AG04449 (cell line): ENCODE data around the gene RPS14.
"Not testable (repeated sequence)": the region's sequence is repeated elsewhere in the genome, so short reads cannot be mapped to it uniquely, and the experiment has no call there.

Source experiments
- CTCF ChIA-PET: fragments of 350-600 bp; formaldehyde crosslinking; extraction: SDS; loops from one replicate; lab custom pipeline; 2021; ENCODE audit warnings: antibody characterized with exemption; lab: Yijun Ruan, JAX
- POLR2A ChIA-PET: fragments of 400-600, 350-600 bp; formaldehyde crosslinking; extraction: SDS; loops from one replicate; lab custom pipeline; 2020; ENCODE audit warnings: antibody characterized with exemption, inconsistent platforms; lab: Yijun Ruan, JAX
- DNase-seq: peaks from one replicate; pipeline ENCODE4 v3.0.0-alpha.2; 2010; ENCODE audit warnings: low read depth, low spot score
- H3K4me3 ChIP-seq: 2 replicates; pipeline ENCODE4 v1.5.1; 2011; ENCODE audit warnings: low read depth, mild to moderate bottlenecking, control low read depth, low read length
- TF ChIP-seq, protein P1 (sequence below): IDR thresholded peaks from one replicate; pipeline ENCODE4 v1.5.1; 2011; ENCODE audit warnings: mild to moderate bottlenecking, moderate library complexity, low read length, control low read depth, inconsistent platforms; ENCODE audit not compliant: insufficient read depth; ENCODE audit errors: missing control alignments

The RPS14 gene

GRCh38 chr5:150454492-150455229 lies 5.1 kb upstream of the RPS14 start:
- no peak for DNase-seq
- H3K4me3 ChIP-seq: no peak overlapping the region
- ChIA-PET POLR2A (no interaction called here), CTCF (interaction anchor here (2.9 to 7.8 kb wide), 3 partner anchors 71 to 104 kb away, joined by 14 to 157 read pairs (median 124); no protein-coding TSS in a partner anchor)
- TF ChIP-seq, protein P1, sequence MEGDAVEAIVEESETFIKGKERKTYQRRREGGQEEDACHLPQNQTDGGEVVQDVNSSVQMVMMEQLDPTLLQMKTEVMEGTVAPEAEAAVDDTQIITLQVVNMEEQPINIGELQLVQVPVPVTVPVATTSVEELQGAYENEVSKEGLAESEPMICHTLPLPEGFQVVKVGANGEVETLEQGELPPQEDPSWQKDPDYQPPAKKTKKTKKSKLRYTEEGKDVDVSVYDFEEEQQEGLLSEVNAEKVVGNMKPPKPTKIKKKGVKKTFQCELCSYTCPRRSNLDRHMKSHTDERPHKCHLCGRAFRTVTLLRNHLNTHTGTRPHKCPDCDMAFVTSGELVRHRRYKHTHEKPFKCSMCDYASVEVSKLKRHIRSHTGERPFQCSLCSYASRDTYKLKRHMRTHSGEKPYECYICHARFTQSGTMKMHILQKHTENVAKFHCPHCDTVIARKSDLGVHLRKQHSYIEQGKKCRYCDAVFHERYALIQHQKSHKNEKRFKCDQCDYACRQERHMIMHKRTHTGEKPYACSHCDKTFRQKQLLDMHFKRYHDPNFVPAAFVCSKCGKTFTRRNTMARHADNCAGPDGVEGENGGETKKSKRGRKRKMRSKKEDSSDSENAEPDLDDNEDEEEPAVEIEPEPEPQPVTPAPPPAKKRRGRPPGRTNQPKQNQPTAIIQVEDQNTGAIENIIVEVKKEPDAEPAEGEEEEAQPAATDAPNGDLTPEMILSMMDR: no peak

GRCh38 chr5:150454027-150454426 lies 4.5 kb upstream of the RPS14 start:
- H3K4me3 ChIP-seq, DNase-seq, POLR2A ChIA-PET: not testable (repeated sequence)
- CTCF ChIA-PET: interaction anchor here (1.2 kb wide), 1 partner anchor 94 kb away, joined by 3 read pairs; no protein-coding TSS in a partner anchor

- POLR2A ChIA-PET: no interaction called here
- CTCF ChIA-PET: interaction anchor here (0.8 to 5.1 kb wide), 5 partner anchors 11 to 248 kb away, joined by 3 to 40 read pairs (median 3); partner anchors contain the start of gene RBM22
Measured at GRCh38 chr5:150452914-150453313, 3.4 kb upstream of the RPS14 start.

DNA sequence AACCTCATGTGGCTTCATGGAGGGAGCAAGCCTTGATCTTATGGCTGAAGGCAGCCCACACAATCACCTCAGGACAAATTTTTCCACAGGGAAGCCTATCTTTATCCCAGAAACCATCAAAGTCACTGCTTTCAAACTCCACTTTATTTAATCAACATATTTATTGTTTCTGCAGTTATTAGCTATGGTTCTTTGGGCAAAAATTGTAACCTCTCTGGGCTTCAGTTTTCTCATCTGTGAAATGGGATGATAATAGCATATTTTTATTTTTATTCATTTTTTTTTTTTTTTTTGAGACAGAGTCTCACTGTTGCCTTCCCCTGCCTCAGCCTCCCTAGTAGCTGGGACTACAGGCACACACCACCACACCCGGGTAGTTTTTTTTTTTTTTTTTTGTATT lies 2.1 kb upstream of the RPS14 start:
- H3K4me3 ChIP-seq: no peak overlapping the region
- ChIA-PET POLR2A (no interaction called here), CTCF (interaction anchor here (0.9 to 5.1 kb wide), 7 partner anchors 9 to 109 kb away, joined by 3 to 40 read pairs (median 15); no protein-coding TSS in a partner anchor)
- no peak for DNase-seq
- TF ChIP-seq, protein P1: no peak

More at GRCh38 chr5:150452914-150453313, 3.4 kb upstream of the RPS14 start:
- no peak for DNase-seq
- TF ChIP-seq, protein P1: no peak
- no peak overlapping the region for H3K4me3 ChIP-seq

- CTCF ChIA-PET: interaction anchor here (0.6 to 5.1 kb wide), 11 partner anchors 9 to 263 kb away, joined by 3 to 40 read pairs (median 9); no protein-coding TSS in a partner anchor
- H3K4me3 ChIP-seq: peak overlapping the region; percentile 68
- TF ChIP-seq, protein P1: no peak
- POLR2A ChIA-PET: interaction anchor here (0.6 to 1.2 kb wide), 7 partner anchors 8 to 333 kb away, joined by 3 to 4 read pairs (median 3); partner anchors contain the start of genes DCTN4 and SYNPO
- no peak for DNase-seq
Measured at GRCh38 chr5:150448952-150449516, 505 bp downstream of the RPS14 start.

GRCh38 chr5:150448334-150448733 lies 1.2 kb downstream of the RPS14 start:
- H3K4me3 ChIP-seq: peak overlapping the region; percentile 68
- TF ChIP-seq, protein P1: no peak
- no peak for DNase-seq
- ChIA-PET CTCF (interaction anchor here (2.7 kb wide), 1 partner anchor 12 kb away, joined by 14 read pairs; no protein-coding TSS in a partner anchor), POLR2A (no interaction called here)
